AG09309 (cell line): ENCODE measurements around the gene NUP214.
A peak's percentile ranks its signal among the peaks of the same experiment; 100 is the strongest.

ENCODE experiments used
- DNase-seq: peaks from one replicate; pipeline ENCODE4 v3.0.0-alpha.2; 2010; ENCODE audit warnings: low read depth
- H3K4me3 ChIP-seq: 2 replicates; pipeline ENCODE4 v1.5.1; 2011; ENCODE audit warnings: mild to moderate bottlenecking, low read depth, low read length, moderate library complexity; ENCODE audit not compliant: control insufficient read depth
- TF ChIP-seq, protein P1 (sequence below): IDR thresholded peaks from 2 replicates; pipeline ENCODE4 v1.5.1; 2011; ENCODE audit warnings: mild to moderate bottlenecking, low read depth, low read length, inconsistent platforms; ENCODE audit not compliant: insufficient read depth, control insufficient read depth; ENCODE audit errors: missing control alignments

Gene NUP214

DNA sequence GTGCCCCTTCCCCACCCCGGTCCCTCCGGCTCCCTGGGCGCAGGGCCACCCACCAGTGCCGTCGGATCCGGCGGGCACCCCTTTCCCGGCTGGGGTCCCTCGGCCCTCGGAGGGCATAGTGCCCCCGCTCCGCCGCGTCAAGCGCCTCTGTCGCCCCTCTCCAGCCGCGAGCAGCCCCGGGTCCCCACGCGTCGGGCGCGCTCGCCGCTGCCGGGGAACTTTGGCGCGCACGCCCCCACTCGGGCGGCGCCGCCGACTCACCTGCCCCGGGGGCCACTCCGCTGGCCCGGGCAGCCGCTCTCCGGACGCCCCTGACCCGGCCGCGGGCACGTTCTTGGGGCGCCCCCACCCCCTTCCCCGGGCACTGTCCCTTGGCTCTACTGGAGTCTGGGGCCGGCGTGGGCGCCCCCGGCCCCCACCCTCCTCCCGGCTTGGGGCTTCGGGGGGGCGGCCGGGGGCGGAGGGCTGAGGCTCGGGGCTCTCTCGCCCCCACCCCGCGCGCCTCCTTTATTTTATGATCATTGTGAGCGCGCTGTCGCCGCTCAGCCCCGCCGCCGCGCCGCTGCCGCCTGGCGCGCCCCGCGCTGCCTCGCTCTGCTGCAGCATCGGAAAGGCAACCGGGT, 152.0 kb downstream of the NUP214 start:
- no peak for DNase-seq
- TF ChIP-seq, protein P1, sequence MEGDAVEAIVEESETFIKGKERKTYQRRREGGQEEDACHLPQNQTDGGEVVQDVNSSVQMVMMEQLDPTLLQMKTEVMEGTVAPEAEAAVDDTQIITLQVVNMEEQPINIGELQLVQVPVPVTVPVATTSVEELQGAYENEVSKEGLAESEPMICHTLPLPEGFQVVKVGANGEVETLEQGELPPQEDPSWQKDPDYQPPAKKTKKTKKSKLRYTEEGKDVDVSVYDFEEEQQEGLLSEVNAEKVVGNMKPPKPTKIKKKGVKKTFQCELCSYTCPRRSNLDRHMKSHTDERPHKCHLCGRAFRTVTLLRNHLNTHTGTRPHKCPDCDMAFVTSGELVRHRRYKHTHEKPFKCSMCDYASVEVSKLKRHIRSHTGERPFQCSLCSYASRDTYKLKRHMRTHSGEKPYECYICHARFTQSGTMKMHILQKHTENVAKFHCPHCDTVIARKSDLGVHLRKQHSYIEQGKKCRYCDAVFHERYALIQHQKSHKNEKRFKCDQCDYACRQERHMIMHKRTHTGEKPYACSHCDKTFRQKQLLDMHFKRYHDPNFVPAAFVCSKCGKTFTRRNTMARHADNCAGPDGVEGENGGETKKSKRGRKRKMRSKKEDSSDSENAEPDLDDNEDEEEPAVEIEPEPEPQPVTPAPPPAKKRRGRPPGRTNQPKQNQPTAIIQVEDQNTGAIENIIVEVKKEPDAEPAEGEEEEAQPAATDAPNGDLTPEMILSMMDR: no peak
- H3K4me3 ChIP-seq: peak overlapping the region; percentile 37

DNA sequence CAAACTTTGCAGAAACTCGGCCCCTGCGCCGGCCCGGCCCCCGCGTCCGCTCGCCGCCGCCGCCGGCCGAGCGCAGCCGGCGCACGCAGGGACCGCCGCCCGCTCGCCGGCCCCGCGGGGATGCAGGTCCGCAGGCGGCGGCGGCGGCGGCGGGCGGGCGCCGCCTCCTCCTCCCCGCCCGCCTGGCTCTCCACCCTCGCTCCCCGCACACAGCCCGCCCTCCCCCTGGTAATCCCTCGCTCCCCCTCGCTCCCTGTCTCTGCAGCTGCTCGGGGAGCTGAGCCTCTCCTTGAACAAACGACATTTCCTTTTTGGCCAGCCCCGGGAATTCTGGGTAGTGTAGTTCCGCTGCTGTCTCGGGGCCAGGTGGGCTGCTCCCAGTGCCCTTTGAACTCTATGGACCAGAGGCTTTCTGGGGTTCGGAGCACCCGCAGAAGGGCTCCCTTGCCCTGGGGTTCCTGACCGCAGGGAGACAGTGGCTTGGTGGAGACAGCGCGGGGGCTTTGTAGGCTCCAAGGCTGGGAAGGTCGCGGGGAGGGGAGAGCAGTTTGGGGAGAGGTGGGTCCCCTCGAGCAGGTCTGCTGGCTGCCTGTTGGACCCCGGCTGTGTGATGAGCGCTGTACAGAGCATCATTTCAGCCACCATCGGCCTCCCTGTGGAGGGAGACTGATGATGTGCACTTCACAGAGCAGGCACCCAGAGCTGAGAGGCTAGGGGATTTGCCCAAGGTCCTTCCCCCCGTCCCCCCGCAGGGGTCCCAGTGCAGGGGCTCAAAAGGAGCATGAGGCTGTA, 152.7 kb downstream of the NUP214 start:
- peak; percentile 31 for DNase-seq
- H3K4me3 ChIP-seq: peak overlapping the region; percentile 37
- TF ChIP-seq, protein P1: no peak

DNA sequence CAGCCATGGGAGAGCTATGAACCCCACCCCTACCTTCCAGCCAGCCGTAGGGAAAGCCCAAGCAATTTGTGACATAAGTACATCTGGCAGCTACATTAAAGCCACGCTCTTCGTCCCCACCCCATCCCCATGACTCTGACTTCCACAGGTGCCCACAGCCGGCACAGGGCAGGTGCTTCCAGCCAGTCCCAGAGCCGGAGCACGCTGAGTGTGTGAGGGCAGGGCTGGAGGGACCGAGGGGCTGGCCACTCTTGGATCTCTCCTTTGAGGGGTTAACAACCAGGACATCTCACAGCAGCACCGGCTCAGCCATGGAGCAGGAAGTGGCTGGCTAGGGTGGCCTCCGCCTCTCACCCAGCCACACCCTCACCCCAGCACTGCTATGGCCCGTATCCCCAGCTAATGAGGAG, 153.3 kb downstream of the NUP214 start:
- TF ChIP-seq, protein P1: no peak
- DNase-seq: no peak
- H3K4me3 ChIP-seq: no peak overlapping the region

DNA sequence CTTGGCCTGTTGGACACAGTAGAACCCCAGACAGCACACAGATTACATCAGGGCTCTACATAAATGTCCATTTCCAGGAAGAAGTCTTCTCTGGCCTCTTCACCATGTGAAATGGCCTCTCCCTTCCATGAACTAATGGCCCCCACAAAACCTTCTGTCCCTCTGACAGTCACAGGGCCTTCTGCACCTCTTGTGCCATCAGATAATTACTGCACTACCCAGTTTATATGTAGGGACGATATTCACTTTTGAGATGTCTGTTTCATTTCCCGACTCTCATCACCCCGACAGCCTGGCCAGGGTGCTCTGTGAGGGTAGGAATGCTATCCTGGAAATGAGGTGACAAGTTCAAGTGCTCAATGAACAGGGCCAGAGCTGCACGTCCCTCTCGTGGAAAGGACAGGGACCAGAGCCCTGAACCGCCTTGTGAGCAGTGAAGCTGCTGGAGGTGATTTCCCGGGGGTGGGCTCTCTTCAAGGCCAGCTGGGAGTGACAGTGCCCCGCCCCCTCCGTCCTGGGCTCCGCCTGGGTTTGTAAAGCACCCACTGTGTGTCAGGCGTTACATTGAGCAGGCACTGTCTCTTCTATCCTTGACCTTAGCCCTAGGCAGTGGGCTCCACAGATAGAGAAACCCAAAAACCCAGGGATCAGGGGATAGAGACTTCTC, 153.9 kb downstream of the NUP214 start:
- no peak overlapping the region for H3K4me3 ChIP-seq
- TF ChIP-seq, protein P1: no peak
- no peak for DNase-seq

DNA sequence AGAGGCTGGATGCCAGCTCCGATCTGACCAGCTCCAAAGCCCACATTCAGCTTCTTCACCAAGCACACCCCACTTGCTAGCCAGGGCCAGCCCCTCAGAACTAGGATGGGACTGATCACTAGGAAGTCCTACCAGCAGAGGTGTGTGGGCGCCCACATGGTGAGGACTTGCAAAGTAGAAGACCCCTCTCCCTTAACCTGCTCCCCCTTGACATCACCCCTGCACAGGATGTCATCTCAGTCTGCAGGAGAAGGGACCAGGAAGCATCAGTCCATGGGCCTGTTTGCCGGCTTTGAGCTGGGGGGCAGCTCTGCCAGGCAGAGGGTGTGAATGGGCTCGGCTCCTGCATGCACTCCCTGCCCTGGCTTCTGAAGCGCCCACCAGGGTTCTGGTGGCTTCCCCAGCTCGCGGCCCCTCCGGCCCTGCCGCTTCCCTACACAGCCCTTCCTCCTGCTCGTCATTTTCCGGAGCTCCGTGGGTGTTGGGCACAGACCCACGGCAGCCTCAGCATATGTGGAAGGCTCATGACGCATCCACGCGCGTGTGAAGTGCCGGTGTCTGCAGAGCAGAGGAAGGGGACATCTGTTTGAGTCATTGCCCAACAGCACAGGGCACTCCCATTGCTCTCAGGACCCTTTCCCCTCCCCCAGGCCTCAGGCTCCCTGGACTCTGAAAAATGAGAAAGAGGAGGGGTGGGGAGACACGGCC, 154.6 kb downstream of the NUP214 start:
- DNase-seq: no peak
- H3K4me3 ChIP-seq: no peak overlapping the region
- TF ChIP-seq, protein P1: no peak

DNA sequence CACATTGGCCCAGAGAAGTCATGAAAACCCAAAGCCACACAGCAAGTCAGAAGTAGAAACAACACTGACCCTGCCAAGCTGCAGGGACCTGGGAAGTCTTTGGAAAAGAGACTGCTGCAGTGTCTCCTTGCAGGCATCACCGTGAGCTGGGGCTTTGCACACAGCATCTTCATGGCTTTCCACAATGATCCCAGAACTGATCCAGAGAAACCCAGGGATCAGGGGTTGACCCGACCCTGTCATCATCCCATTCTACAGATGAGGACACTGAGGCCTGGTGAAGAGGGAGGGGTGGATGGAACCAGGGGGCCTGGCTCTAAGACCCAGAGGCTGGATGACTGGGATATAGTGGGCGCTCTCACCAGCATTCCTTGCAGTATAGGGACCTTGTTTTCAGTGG, 155.3 kb downstream of the NUP214 start:
- TF ChIP-seq, protein P1: no peak
- H3K4me3 ChIP-seq: no peak overlapping the region
- no peak for DNase-seq
